ENCODE measurements around the gene GALNT10. TPM values are rescaled to one million over a fixed set of nuclear protein-coding genes. Genes with fewer than 3 reads are reported as not detected.

The GALNT10 gene
- polyA plus RNA-seq, 4 donors = 24.9 to 29.2 (median 25.9) TPM

DNA sequence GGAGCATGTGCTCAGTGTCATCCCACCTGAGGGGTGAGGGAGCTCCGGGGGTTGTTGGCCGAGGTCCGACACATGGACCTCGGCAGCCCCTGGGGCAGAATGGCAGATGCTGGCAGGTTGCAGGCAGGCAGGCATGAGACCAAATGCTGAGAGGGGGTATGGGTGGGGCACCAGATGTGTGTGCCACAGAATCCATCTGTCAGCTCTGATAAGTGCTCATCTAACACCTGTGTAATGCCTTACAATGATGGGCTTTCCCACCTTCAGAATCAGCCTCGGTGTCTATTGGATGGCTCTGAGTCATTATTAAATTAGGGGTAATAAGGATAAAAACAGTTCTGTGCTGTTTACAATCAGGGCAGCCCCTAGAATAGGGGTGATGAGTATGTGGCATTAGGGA, 182.1 kb downstream of the GALNT10 start:
- DNase-seq (ENCODE audit: low read depth in 4 of 4, low spot score in 2 of 4) = no peak

DNA sequence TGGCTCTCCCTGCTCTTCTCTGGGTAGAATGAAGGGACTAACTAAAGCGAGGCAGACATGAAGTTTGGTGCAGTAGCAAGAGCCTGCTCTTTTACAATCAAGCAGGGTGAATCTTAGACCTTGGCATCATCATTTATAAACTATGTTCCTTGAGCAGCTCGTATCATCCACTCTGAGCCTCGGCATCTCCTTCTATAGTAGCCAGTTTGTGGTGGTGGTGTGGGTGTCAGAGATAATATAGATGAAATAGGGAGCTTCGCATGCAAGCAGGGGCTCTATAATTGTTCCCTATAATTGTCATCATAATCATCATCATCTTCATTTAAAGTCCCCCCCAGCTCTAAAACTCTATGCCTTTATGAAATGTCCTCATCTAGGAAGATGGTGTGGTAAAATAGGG, 182.8 kb downstream of the GALNT10 start:
- DNase-seq (ENCODE audit: low read depth in 4 of 4, low spot score in 2 of 4) = no peak

DNA sequence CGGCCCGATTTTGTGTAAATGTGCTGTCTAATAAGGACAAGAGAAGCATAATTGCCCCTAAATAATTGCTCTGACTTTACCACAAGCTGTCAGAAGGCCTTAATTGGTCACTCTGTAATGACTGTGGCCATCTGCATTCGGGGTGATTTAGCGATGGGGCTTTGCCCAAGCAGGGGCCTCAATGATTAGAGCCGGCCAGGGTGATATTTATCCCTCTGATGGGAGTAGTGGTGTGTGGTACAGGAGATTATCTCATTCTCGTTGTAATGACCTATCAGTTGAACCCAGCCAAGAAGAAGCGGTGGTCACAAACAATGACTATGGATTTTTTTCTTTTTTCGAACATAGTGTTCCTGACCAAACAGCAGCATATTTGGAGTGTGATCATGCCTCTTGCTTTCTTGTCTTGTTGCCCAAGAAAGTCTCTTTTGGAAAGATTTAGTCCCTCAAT, 183.2 kb downstream of the GALNT10 start:
- DNase-seq (ENCODE audit: low read depth in 4 of 4, low spot score in 2 of 4) = no peak

DNA sequence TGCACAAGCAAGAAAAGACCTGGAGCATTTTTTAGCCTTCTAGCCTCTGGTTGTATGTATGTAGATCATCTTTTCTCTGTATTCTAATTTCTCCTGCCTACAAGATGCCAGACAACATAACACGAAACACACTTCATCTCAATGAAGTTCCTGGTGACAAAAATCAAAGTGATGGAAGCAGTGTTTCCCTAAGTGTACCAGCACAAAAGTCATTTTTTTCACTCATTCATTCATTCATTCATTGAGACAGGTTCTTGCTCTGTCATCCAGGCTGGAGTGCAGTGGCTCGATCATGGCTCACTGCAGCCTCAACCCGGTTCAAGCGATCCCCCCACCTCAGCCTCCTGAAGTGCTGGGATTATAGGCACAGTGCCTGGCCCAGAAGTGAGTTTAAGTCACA, 183.7 kb downstream of the GALNT10 start:
- no peak for DNase-seq (ENCODE audit: low read depth in 4 of 4, low spot score in 2 of 4)

DNA sequence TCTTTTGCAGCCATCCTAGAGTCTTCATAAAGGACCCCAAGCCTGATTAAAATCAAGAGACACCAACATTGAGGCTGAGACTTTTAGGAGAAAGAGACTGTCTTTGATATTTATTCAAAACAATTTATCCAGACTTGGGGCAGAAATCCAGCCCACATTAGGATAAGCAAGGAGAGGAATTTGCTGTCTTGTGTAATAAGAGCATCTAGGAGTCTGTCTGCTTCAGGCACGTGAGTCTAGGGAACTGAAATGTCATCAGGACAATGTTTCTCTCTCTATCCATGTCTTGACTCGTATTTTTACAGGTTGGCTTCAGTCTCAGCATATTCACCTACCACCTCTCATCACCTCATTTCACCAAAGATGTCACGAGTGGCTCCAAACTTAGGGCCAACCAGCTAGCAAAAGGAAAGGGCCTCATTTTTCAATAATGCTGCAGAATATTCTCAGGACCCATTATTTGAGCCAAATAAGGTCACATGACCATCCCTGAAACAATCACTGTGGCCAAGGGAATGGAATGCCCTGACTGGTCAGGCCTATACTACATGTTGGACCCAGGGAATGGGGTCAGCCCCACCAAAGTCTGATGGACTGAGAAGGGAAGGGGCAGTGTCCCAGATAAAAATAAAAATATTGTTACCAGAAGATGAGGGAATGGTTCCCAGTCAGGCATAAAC, 184.9 kb downstream of the GALNT10 start:
- no peak for DNase-seq (ENCODE audit: low read depth in 4 of 4, low spot score in 2 of 4)

DNA sequence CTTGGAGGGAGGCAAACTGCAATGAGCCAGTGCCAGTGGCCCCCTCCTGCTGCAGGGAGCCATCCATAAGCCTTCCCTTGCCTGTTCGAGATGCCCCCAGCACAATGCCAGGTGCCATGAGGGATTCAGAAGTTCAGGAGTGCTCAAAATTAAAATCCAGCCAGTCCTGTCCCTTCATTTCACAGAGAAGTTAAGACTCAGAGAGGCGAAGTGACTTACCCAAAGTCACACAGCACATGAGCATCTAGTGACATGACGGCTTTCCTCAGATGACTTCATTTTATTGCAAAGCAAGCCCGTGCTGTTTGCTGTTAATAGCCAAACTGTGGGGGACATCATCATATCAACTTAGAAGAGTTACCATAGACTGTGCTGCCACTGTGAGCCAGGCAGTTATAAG, 185.9 kb downstream of the GALNT10 start:
- DNase-seq (ENCODE audit: low read depth in 4 of 4, low spot score in 2 of 4) = no peak

DNA sequence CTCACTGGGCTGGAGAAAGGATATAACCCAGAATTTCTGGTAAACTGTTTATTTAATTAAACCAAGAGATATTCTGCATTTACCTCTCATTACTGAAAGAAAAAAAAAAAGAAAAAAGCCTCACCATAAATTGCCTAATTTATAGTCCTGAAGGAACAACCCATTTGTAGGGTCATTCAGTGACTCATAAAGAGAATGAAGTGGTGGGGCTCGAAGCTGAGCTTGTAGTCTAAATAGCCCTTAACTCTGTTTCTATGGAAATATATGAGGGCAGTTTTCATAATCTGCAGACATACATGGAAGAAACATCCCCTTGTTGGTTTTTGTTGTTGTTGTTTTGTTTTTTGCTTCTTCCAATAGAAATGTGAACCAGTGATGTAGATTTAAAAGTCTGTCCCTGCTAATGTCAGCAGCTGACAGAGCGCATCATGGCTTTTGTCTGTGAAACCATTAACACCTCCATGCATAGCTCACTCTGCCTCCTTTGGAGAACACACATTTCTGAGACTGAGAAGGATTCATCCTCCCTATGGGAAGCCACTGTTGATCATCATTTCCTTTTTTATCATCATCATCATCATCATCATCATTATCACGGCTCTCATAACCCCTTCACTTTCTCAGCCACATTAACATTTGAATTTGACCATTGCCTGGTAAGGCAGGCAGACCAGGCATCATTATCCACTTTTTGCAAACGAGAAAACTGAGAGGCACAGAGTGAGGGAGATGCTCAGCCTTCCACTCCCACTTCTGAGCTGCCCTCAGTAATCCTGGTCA, 187.4 kb downstream of the GALNT10 start:
- no peak for DNase-seq (ENCODE audit: low read depth in 4 of 4, low spot score in 2 of 4)

DNA sequence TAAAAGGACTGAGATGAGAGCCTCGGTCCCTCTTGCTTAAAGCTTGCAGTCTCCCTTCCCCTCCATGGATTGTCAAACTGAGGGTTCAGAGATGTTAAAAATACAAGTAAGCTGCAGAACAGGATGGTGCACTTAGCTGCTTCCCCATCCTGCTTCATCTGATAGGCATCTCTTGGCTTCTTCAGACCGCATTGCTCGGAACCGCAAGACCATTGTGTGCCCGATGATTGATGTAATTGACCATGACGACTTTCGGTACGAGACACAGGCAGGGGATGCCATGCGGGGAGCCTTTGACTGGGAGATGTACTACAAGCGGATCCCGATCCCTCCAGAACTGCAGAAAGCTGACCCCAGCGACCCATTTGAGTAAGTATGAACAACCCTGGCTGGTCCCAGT, 189.7 kb downstream of the GALNT10 start:
- DNase-seq (ENCODE audit: low read depth in 4 of 4, low spot score in 2 of 4) = no peak

DNA sequence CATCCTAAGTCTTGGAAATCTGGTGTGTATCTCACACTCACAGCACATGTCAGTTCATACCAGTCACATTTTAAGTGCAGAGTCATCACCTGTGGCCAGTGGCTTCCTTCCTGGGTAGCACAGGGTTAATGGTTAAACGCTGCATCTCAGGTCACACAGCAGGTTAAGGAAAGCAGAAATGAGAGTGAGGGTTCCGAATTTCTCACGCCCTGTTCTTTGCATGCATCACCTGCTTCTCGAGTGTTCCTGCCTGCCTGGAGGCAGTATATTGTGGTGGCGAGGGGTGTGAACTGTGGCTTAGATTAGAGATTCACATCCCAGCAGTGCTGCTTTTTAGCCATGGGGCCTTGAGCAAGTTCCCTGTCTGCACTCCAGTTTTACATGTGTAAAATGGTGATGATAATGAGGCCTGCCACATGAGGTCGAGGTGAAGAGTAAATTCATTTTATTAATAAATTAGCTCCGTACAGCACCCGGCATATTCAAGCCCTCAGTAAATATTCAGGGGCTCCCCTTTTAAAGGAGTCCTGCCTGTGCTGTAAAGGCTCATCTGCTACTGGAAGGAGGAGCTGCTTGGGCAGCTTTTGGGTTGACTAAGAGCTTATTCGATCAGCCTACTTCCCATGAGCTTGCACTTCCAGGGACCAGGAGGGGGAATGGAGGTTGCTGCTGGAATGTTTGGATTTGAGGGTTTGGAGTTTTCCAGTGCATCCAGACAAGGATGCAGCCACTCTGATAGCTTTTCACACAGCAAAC, 194.1 kb downstream of the GALNT10 start:
- DNase-seq (ENCODE audit: low read depth in 4 of 4, low spot score in 2 of 4) = no peak

DNA sequence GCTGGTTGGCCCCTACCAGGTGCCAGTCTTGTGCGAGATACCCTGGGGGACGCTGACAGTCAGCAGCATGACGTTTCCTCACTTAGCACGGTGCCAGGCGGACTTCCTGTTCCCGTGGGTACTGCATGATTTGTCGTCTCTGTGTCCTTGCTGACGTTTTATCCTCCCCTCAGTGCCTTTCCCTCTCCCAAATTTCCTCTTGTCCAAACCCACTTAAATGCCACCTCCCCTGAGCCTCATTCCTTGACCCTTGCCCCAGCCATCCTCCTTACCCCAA, 194.6 kb downstream of the GALNT10 start:
- DNase-seq (ENCODE audit: low read depth in 4 of 4, low spot score in 2 of 4) = no peak

DNA sequence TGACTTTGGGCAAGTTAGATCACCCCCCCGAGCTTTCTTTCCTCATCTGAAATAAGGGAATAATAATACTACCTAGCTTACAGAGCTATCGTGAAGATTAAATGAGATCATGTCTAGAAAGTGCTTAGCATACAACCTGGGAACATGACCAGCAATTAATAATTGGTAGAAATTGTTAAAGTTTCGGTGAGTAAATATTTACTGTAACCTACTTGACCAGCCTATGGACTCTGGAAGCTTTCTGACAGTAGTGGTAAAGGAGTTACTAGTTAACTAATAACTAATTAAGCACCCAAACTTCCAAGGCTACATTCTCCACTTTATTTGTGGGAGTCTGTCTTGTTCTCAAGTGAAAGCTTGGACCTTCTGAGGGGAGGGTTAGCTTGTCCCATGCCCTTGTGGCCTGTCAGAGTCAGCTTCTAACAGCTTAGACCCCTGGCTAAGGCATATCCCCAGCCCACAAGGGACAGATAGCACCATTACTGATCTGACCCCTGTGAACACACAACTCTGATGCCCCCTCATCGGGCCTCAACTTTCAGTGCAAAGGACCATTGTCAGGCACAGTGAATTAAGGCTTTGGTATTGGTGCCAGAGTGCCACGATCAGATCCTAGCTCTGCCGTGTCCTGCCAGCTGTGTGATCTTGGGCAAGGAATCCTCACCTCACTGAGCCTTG, 196.6 kb downstream of the GALNT10 start:
- DNase-seq (ENCODE audit: low read depth in 4 of 4, low spot score in 2 of 4) = no peak

DNA sequence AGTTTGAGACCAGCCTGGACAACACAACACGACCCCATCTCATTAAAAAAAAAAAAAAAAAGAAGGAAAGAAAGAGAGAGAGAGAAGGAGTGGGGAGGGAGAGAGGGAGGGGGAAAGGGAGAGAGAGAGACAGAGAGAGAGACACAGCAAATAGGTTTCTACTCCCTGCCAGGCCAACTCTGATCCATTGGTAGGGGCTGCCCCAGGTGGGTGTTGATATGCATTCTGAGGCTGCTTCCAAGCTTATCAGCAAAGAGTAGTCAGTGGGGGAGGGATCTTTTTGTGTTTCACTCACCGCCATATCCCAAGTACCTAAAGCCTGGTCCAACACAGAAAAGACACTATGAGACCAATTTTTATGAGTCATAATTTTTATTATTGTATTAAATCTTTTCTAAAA, 198.3 kb downstream of the GALNT10 start:
- no peak for DNase-seq (ENCODE audit: low read depth in 4 of 4, low spot score in 2 of 4)

DNA sequence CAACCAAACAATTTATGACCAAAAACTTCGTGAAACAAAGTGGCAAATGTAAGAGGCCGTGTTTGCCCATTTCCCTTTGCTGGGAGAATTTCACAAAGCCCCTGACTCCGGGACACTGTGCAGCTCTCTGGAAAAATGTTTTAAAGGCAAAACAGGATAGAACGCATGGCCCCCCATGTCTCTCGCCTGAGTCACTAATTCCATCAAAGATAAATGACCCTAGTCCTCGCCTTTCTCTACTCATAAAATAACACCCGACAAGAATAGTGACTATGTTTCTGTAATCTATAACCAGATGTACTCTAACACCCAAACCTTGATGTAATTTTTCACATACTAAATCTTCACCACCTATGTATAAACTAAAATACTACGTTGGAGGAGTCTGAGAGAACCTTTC, 199.6 kb downstream of the GALNT10 start:
- no peak for DNase-seq (ENCODE audit: low read depth in 4 of 4, low spot score in 2 of 4)

DNA sequence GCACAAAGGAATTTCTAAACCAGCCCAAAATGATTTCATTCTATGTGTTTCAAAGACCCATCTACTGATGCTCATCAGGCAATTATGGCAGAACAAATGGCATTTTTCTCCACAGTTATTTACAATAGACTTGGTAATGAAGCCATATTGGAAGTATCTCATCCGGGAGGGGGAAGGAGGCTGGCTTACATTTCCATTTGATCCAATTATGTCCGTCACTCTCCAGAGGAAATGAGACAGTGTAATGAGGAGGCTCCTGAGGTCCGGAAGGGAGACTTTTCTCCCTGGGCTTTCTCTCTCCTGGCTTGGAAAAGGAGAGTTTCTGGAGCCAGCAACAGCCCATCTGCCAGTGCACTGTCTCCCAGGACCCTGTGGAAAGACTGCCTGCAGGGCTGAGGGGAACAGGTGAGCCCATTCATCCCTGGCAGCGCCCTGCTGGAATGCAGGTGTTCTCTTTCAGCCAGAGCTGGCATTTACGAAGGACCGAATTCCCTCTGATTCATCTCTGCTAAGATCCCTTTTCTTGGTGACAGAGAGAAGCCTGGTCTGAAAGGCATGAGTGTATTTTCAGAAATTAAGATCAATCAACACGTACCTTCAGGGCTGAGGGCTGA, 200.3 kb downstream of the GALNT10 start:
- no peak for DNase-seq (ENCODE audit: low read depth in 4 of 4, low spot score in 2 of 4)

DNA sequence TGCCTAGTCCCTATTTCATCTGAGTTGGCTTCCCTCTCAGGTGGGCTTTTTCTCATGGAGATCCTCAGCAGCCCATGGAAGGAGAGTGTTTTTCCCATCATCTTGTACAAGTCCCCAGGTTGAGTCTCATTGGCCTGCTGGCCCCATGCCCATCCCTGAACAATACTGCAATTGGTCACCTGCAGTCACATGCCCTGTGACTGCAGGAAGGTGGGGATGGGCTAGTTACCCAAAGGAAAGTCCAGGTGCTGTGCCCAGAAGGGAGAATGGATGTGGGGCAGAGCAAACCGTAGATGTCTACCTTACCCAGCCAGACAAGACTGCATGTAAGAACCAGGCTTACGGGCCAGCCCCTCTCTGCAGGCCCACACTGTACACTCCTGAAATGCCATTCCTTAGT, 201.3 kb downstream of the GALNT10 start:
- DNase-seq (ENCODE audit: low read depth in 4 of 4, low spot score in 2 of 4) = no peak

DNA sequence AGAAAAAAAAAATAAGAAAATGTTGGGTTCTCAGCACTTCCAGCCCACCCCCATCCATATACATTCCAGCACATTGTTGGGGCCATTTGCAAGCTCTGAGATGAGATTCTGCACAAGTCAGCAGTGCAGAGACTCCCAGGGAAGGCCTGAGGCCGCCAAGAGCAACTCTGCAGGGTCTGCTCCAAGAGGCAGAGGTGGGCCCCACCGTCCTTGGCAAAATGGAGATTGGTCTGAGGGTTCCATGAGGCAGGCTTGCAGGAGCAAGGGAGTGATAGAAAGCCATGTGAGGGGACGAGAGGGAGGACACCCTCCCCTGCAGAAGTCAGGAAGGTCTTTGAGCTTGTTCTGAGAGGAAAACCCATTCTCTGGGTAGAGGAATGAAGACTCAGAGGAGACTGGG, 203.3 kb downstream of the GALNT10 start:
- no peak for DNase-seq (ENCODE audit: low read depth in 4 of 4, low spot score in 2 of 4)

DNA sequence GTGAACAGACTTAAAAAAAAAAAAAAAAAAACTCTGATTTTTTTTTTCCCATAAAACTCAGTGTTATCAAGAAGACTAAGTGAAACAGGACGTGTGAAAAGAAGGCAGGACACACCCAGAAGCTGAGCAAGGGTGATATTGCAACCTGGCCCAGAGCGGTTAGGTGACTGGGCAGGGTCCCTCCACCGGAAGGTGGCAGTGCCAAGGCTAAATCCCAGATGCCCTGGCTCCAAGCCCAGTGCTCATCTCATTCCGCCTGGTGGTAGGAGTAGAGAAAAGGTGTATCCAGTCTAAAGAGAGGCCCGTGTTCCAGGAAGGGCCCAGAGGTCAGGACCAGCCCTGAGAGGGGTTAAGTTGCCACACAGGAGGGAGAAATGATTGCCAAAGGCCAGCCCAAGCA, 203.8 kb downstream of the GALNT10 start:
- no peak for DNase-seq (ENCODE audit: low read depth in 4 of 4, low spot score in 2 of 4)

DNA sequence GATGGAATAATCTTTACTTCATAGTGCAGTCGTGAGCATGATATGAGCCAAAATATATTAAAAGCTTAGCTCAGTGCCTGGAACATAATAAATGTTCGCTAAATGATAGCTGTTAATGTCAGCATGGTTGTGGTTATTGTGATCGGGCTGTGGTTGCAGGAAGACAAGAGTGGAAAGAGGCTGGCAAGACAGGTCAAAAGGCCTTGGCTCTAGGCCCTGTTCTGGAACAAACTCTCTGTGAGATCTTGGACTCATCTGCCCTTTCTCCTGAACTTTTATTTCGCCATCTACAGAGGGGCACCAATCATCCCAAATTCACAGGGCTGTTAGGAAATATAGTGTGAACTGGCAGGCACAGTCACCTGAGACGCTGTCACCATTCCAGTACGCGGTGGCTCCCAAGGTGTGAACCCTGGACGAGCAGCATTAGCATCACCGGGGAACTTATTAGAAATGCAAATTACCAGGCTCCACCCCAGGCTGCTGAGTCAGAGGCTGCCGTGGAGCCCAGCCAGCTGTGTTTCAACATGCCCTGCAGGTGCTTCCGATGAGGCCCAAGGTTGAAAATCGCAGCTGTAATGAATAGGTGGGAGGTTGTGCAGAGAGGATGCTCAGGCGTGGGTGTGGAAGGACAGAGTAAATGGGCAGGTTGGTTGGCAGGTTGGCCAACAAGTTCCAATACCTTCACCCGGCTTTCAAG, 205.0 kb downstream of the GALNT10 start:
- DNase-seq (ENCODE audit: low read depth in 4 of 4, low spot score in 2 of 4) = no peak

DNA sequence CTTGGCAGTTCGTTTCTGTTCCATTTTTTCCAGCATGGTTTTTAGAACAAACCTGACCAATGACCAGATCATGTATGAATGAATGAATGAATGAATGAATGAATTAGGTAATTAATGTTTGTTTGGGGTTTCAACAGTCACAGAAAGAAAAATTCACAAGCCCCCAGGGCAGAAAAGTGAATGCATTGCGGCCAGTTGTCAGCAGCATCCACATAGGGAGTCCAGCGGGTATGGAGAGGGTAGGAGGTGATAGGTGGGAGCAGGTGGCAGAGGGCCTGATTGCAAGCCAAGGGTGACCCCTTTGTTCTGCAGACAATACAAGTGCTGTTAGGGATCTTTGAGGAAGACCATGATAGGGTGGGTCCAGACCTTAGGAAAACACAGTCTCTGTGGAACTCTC, 205.6 kb downstream of the GALNT10 start:
- no peak for DNase-seq (ENCODE audit: low read depth in 4 of 4, low spot score in 2 of 4)

Data from left renal cortex interstitium (tissue), 4 donors.